ENCODE measurements around the gene ACSL4.
"Not testable (repeated sequence)": the region's sequence is repeated elsewhere in the genome, so short reads cannot be mapped to it uniquely, and the experiment has no call there.

ACSL4 gene

DNA sequence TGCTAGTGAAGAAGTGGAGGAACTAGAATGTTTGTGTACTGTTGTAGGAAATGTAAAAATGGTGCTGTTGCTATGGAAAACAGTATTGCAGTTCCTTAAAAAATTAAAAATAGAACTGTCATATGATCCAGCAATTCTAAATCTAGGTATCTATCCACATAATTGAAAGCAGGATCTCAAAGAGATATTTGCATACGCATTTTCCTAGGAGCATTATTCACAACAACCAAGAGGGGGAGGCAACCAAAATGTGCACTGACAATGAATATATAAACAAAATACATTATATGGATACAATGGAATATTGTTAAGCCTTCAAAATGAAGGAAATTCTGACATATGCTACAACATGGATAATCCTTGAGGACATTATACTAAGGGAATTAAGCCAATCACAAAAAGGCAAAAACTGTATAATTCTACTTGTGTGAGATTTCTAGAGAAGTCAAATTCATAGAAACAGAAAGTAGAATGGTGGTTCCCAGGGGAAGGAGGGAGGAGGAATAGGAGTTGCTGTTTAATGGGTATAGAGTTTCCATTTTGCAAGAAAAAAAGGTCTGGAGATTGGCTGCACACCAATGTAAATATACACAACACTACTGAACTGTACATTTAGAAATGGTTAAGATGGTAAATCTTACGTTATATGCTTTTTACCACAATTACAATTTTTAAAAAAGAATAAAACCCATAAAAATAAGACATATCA, 72.5 kb downstream of the ACSL4 start:
- H3K27me3 ChIP-seq (ENCODE audit: control insufficient read depth in 1 of 2, insufficient read depth in 2 of 2, low read length in 2 of 2) = no peaks in the 10 kb centered on the region
- no peaks in the 10 kb centered on the region for H3K4me1 ChIP-seq (ENCODE audit: insufficient read depth, low read length)
- H3K27ac ChIP-seq (ENCODE audit: low read depth, low read length) = no peak overlapping the region
- no peaks in the 10 kb centered on the region for H3K9me3 ChIP-seq (ENCODE audit: low read length)
- H3K36me3 ChIP-seq (ENCODE audit: insufficient read depth, low read length) = peaks cover 11% of the 10 kb centered on the region
- no peak overlapping the region for H3K9ac ChIP-seq (ENCODE audit: low read length)
- no peak overlapping the region for H3K4me3 ChIP-seq (ENCODE audit: low read depth in 1 of 2, low read length in 2 of 2)

DNA sequence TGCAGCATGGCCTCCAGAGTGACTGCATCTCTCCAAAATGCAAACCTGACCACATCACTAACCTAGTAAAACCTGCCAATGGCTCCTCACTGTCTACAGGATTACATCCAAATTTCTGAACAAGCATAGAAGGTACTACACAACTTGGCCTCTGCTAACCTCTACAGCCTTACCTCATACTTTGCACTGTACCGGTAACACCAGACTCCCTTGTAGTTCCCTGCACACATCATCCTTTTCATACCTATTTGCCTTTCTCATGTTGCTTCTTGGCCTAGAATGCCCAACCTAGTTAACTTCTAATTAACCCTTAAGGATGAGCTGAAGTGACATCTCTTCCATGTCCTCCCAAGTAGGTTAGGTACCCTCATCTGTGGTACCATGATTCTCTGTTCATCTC, 74.7 kb downstream of the ACSL4 start:
- Histone ChIP-seq H3K9me3 (ENCODE audit: low read length) (no peaks in the 10 kb centered on the region), H3K27me3 (ENCODE audit: control insufficient read depth in 1 of 2, insufficient read depth in 2 of 2, low read length in 2 of 2) (no peaks in the 10 kb centered on the region), H3K9ac (ENCODE audit: low read length) (no peak overlapping the region), H3K4me1 (ENCODE audit: insufficient read depth, low read length) (no peaks in the 10 kb centered on the region), H3K4me3 (ENCODE audit: low read depth in 1 of 2, low read length in 2 of 2) (no peak overlapping the region), H3K27ac (ENCODE audit: low read depth, low read length) (no peak overlapping the region), H3K36me3 (ENCODE audit: insufficient read depth, low read length) (peaks cover 11% of the 10 kb centered on the region)

DNA sequence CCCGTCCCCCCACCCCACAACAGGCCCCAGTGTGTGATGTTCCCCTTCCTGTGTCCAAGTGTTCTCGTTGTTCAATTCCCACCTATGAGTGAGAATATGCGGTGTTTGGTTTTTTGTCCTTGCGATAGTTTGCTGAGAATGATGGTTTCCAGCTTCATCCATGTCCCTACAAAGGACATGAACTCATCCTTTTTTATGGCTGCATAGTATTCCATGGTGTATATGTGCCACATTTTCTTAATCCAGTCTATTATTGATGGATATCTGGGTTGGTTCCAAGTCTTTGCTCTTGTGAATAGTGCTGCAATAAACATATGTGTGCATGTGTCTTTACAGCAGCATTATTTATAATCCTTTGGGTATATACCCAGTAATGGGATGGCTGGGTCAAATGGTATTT, 75.7 kb downstream of the ACSL4 start:
- not testable (repeated sequence) for H3K9me3 ChIP-seq (ENCODE audit: low read length); H3K4me1 ChIP-seq (ENCODE audit: insufficient read depth, low read length); H3K27ac ChIP-seq (ENCODE audit: low read depth, low read length); H3K4me3 ChIP-seq (ENCODE audit: low read depth in 1 of 2, low read length in 2 of 2); H3K9ac ChIP-seq (ENCODE audit: low read length); H3K27me3 ChIP-seq (ENCODE audit: control insufficient read depth in 1 of 2, insufficient read depth in 2 of 2, low read length in 2 of 2)
- H3K36me3 ChIP-seq (ENCODE audit: insufficient read depth, low read length) = peaks cover 11% of the 10 kb centered on the region

DNA sequence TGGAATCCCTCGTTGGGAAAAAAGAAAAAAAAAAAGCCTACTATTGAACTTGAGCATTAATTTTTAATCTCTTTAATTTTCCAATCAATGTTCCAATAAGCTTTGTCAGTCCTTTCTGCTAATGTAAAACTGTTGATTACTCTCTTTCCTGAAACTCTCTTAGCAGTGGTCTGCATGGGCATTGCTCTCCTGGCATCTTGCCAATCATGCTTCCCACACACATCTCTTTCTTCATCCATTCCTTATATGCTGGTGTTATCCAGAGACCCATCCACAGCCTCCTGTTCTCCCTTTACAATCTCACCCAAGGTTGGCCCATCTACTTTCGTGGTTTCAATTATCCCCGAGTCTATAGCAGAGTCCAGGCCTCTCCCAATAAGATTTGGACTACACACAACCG, 76.3 kb downstream of the ACSL4 start:
- Histone ChIP-seq H3K9ac (ENCODE audit: low read length) (no peak overlapping the region), H3K9me3 (ENCODE audit: low read length) (no peaks in the 10 kb centered on the region), H3K27me3 (ENCODE audit: control insufficient read depth in 1 of 2, insufficient read depth in 2 of 2, low read length in 2 of 2) (no peaks in the 10 kb centered on the region), H3K4me1 (ENCODE audit: insufficient read depth, low read length) (no peaks in the 10 kb centered on the region), H3K36me3 (ENCODE audit: insufficient read depth, low read length) (peaks cover 7% of the 10 kb centered on the region), H3K27ac (ENCODE audit: low read depth, low read length) (no peak overlapping the region), H3K4me3 (ENCODE audit: low read depth in 1 of 2, low read length in 2 of 2) (no peak overlapping the region)

DNA sequence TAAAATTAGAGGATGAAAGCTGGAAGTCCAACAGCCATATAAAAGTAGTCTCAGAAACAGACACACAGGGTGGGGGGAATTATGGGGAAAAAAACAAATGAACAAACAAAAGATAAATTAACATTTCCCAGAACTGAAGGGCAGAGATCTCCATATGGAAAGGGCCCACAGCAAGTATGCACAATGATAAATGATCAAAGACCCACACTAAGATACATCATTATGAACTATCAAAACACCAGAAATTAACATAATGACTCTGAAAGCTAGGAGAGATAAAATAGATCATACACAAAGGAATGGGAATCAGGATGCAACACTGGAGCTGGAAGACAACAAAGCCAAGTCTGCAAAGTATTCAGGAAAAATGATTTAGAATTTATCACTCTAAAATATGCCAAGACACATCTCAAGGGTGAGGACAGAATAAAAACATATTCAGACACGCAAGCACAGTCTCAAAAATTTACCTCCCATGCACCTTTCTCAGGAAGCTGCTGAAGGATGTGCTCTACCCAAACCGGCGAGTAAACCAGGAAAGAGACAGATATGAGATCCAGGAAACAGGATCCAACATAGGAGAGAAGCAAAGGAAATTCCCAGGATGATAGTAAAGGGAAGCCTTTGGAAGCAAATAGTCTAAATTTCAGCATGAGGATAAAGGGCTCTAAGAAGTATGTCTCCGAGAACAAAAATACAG, 77.4 kb downstream of the ACSL4 start:
- H3K36me3 ChIP-seq (ENCODE audit: insufficient read depth, low read length) = peaks cover 7% of the 10 kb centered on the region
- H3K9me3 ChIP-seq (ENCODE audit: low read length) = no peaks in the 10 kb centered on the region
- H3K4me3 ChIP-seq (ENCODE audit: low read depth in 1 of 2, low read length in 2 of 2) = no peak overlapping the region
- no peaks in the 10 kb centered on the region for H3K27me3 ChIP-seq (ENCODE audit: control insufficient read depth in 1 of 2, insufficient read depth in 2 of 2, low read length in 2 of 2)
- no peak overlapping the region for H3K9ac ChIP-seq (ENCODE audit: low read length)
- no peaks in the 10 kb centered on the region for H3K4me1 ChIP-seq (ENCODE audit: insufficient read depth, low read length)
- no peak overlapping the region for H3K27ac ChIP-seq (ENCODE audit: low read depth, low read length)

DNA sequence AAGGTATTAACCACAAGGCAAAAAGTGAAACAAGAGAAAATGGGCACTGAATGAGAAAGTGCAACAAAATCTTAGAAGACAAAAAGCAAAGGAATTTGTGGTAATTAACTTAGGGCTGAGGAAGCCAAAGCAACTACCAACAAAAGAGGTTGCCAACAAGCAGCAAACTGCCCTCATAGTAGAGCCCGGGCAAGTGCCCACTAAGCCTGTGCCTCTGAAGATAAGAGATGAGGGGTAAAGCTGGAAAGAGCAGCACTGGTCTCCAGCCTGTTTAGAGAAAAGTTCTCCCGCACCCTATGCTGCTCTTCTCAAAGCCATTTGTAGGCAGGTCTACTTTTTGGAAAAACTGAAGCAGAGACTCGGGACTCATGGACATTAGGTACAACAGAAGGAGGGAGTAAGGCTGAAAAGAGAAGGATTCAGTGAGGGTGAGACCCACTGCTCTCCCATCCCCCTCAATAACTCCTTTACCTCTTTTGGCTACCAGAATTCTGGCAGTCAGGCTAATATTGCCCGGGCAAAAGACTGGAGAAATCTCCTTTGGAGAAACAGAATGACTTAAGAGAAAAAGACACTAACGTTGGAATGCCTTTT, 78.4 kb downstream of the ACSL4 start:
- no peak overlapping the region for H3K27ac ChIP-seq (ENCODE audit: low read depth, low read length)
- H3K36me3 ChIP-seq (ENCODE audit: insufficient read depth, low read length) = peaks cover 7% of the 10 kb centered on the region

DNA sequence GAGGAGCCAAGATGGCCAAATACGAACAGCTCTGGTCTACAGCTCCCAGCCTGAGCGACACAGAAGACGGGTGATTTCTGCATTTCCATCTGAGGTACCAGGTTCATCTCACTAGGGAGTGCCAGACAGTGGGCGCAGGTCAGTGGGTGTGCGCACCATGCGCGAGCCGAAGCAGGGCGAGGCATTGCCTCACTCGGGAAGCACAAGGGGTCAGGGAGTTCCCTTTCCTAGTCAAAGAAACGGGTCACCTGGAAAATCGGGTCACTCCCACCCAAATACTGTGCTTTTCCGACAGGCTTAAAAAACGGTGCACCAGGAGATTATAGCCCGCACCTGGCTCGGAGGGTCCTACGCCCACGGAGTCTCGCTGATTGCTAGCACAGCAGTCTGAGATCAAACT, 88.4 kb downstream of the ACSL4 start:
- H3K9me3 ChIP-seq (ENCODE audit: low read length); H3K27me3 ChIP-seq (ENCODE audit: control insufficient read depth in 1 of 2, insufficient read depth in 2 of 2, low read length in 2 of 2); H3K27ac ChIP-seq (ENCODE audit: low read depth, low read length); H3K36me3 ChIP-seq (ENCODE audit: insufficient read depth, low read length); H3K9ac ChIP-seq (ENCODE audit: low read length); H3K4me1 ChIP-seq (ENCODE audit: insufficient read depth, low read length); H3K4me3 ChIP-seq (ENCODE audit: low read depth in 1 of 2, low read length in 2 of 2): not testable (repeated sequence)

More for the DNA sequence above, 78.4 kb downstream of the ACSL4 start:
- no peaks in the 10 kb centered on the region for H3K9me3 ChIP-seq (ENCODE audit: low read length)
- H3K9ac ChIP-seq (ENCODE audit: low read length) = no peak overlapping the region
- no peak overlapping the region for H3K4me3 ChIP-seq (ENCODE audit: low read depth in 1 of 2, low read length in 2 of 2)
- H3K4me1 ChIP-seq (ENCODE audit: insufficient read depth, low read length) = no peaks in the 10 kb centered on the region
- no peaks in the 10 kb centered on the region for H3K27me3 ChIP-seq (ENCODE audit: control insufficient read depth in 1 of 2, insufficient read depth in 2 of 2, low read length in 2 of 2)

DNA sequence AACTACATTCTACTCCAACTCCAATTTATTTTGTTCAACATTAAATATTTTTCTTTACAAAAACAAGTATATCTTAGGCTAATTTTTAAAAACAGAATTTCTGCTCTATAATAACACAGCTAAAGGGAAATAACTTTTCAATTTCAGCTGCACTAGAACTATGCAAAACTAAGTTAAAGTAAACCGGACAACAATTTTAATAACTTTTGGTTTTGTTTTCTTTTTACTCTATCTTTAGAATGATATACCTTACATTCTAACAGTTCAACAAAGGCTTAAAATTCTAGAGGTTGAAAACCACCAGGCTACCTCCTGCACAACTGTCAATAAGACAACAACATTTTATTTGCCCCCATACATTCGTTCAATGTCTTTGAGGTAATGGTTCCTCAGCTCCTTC, 89.4 kb downstream of the ACSL4 start:
- no peak overlapping the region for H3K27ac ChIP-seq (ENCODE audit: low read depth, low read length)
- no peaks in the 10 kb centered on the region for H3K27me3 ChIP-seq (ENCODE audit: control insufficient read depth in 1 of 2, insufficient read depth in 2 of 2, low read length in 2 of 2)
- no peak overlapping the region for H3K9ac ChIP-seq (ENCODE audit: low read length)
- no peak overlapping the region for H3K4me3 ChIP-seq (ENCODE audit: low read depth in 1 of 2, low read length in 2 of 2)
- H3K4me1 ChIP-seq (ENCODE audit: insufficient read depth, low read length) = no peaks in the 10 kb centered on the region
- H3K9me3 ChIP-seq (ENCODE audit: low read length) = no peaks in the 10 kb centered on the region
- H3K36me3 ChIP-seq (ENCODE audit: insufficient read depth, low read length) = no peaks in the 10 kb centered on the region

DNA sequence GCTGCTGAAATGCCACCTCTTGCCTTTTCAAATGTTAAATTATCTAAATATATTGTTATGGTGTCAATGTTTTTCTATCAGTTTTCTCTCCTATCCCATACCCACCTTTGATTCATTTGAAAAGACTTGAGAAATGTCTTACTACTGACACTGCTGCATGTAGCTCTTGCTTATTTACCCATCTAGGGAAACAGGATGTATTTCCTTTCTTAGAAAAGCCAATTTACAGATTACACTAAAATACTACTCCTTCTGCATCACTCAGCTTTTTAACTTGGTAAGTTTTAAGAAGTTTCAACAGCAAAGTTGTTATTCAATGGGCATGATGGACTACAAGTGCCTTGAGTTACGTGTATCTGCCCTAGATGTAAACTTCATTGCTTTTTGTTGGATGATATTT, 94.9 kb downstream of the ACSL4 start:
- H3K4me1 ChIP-seq (ENCODE audit: insufficient read depth, low read length) = no peaks in the 10 kb centered on the region
- H3K4me3 ChIP-seq (ENCODE audit: low read depth in 1 of 2, low read length in 2 of 2) = no peak overlapping the region
- H3K9ac ChIP-seq (ENCODE audit: low read length) = no peak overlapping the region
- H3K27ac ChIP-seq (ENCODE audit: low read depth, low read length) = no peak overlapping the region
- H3K27me3 ChIP-seq (ENCODE audit: control insufficient read depth in 1 of 2, insufficient read depth in 2 of 2, low read length in 2 of 2) = no peaks in the 10 kb centered on the region
- no peaks in the 10 kb centered on the region for H3K9me3 ChIP-seq (ENCODE audit: low read length)
- H3K36me3 ChIP-seq (ENCODE audit: insufficient read depth, low read length) = no peaks in the 10 kb centered on the region

DNA sequence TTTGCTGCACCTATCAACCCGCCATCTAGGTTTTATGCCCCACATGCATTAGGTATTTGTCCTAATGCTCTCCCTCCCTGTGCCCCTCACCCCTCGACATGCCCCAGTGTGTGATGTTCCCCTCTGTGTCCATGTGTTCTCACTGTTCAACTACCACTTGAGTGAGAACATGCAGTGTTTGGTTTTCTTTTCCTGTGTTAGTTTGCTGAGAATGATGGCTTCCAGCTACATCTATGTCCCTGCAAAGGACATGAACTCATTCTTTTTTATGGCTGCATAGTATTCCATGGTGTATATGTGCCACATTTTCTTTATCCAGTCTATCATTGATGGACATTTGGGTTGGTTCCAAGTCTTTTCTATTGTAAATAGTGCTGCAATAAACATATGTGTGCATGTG, 95.6 kb downstream of the ACSL4 start:
- H3K27me3 ChIP-seq (ENCODE audit: control insufficient read depth in 1 of 2, insufficient read depth in 2 of 2, low read length in 2 of 2); H3K9ac ChIP-seq (ENCODE audit: low read length); H3K4me3 ChIP-seq (ENCODE audit: low read depth in 1 of 2, low read length in 2 of 2); H3K27ac ChIP-seq (ENCODE audit: low read depth, low read length); H3K36me3 ChIP-seq (ENCODE audit: insufficient read depth, low read length); H3K9me3 ChIP-seq (ENCODE audit: low read length); H3K4me1 ChIP-seq (ENCODE audit: insufficient read depth, low read length): not testable (repeated sequence)

DNA sequence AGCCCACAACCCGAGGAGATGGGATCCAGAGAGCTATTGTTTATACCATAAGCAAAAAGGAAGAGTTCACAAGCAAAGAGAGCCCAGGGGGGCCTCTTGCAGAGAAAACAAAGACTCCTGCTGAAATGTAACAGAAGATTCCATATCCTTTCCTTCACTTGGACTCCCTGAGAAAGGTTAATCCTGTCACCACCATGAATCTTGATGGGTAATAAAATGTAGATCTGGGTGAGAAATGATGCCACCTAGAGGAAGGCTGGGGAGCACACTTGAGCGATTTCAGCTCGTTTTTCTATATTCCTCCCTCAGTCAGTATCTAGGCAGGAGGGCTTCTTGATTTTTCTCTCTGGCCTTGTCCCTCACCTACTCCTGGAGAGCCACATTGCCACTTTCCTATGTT, 97.9 kb downstream of the ACSL4 start:
- H3K9ac ChIP-seq (ENCODE audit: low read length) = no peak overlapping the region
- H3K36me3 ChIP-seq (ENCODE audit: insufficient read depth, low read length) = no peaks in the 10 kb centered on the region
- H3K4me1 ChIP-seq (ENCODE audit: insufficient read depth, low read length) = no peaks in the 10 kb centered on the region
- H3K9me3 ChIP-seq (ENCODE audit: low read length) = no peaks in the 10 kb centered on the region
- no peaks in the 10 kb centered on the region for H3K27me3 ChIP-seq (ENCODE audit: control insufficient read depth in 1 of 2, insufficient read depth in 2 of 2, low read length in 2 of 2)
- no peak overlapping the region for H3K27ac ChIP-seq (ENCODE audit: low read depth, low read length)
- no peak overlapping the region for H3K4me3 ChIP-seq (ENCODE audit: low read depth in 1 of 2, low read length in 2 of 2)
